H1 (cell line): ENCODE results near the gene PPP1R11.

Experiments used
- ATF3 ChIP-seq: IDR thresholded peaks from 2 replicates; pipeline ENCODE4 v1.6.1; 2011; ENCODE audit warnings: low read depth, mild to moderate bottlenecking, low read length; ENCODE audit not compliant: insufficient read depth
- CHD1 ChIP-seq: IDR thresholded peaks from 2 replicates; pipeline ENCODE4 v1.6.1; 2012; ENCODE audit warnings: low read depth, low read length, improper control_type of control experiment
- CHD2 ChIP-seq: IDR thresholded peaks from 2 replicates; pipeline ENCODE4 v1.6.1; 2012; ENCODE audit warnings: low read length, improper control_type of control experiment
- CTCF ChIP-seq, 3 experiments: IDR thresholded peaks; 1 replicate in 2 of 3; 2 replicates in 1 of 3; pipeline versions ENCODE4 v1.5.1 to v1.6.1; 2011; ENCODE audit warnings: low read length in 3 of 3, mild to moderate bottlenecking in 3 of 3, inconsistent platforms in 2 of 3, low read depth in 1 of 3, moderate library complexity in 1 of 3; ENCODE audit not compliant: insufficient read depth in 1 of 3; ENCODE audit errors: control extremely low read depth in 1 of 3
- EP300 ChIP-seq, 2 experiments: IDR thresholded peaks; 1 replicate in 1 of 2; 2 replicates in 1 of 2; pipeline ENCODE4 v1.6.1; 2011 to 2012; ENCODE audit warnings: low read depth in 2 of 2, low read length in 2 of 2, mild to moderate bottlenecking in 2 of 2, borderline replicate concordance in 1 of 2, inconsistent platforms in 1 of 2, moderate library complexity in 1 of 2
- EZH2 ChIP-seq: fragments of 200-600 bp; sonication (generic); IDR thresholded peaks from 2 replicates; pipeline ENCODE4 v1.7.1; 2012; ENCODE audit warnings: low read depth, mild to moderate bottlenecking, moderate library complexity, low read length, inconsistent platforms; ENCODE audit not compliant: severe bottlenecking
- HDAC6 ChIP-seq: IDR thresholded peaks from one replicate; pipeline ENCODE4 v1.7.1; 2012; ENCODE audit warnings: low read depth, mild to moderate bottlenecking, inconsistent platforms, low read length, moderate library complexity
- POLR2A ChIP-seq, 2 experiments: IDR thresholded peaks; 1 replicate in 1 of 2; 2 replicates in 1 of 2; pipeline ENCODE4 v1.6.1; 2011; ENCODE audit warnings: low read depth in 2 of 2, low read length in 2 of 2, mild to moderate bottlenecking in 2 of 2; ENCODE audit errors: control extremely low read depth in 1 of 2
- POLR2AphosphoS5 ChIP-seq: IDR thresholded peaks from 2 replicates; pipeline ENCODE4 v1.6.1; 2011; ENCODE audit warnings: low read depth, low read length
- TAF1 ChIP-seq: IDR thresholded peaks from 2 replicates; pipeline ENCODE4 v1.6.1; 2011; ENCODE audit warnings: mild to moderate bottlenecking, low read depth, low read length
- USF2 ChIP-seq: IDR thresholded peaks from 2 replicates; pipeline ENCODE4 v1.6.1; 2011; ENCODE audit warnings: low read length, improper control_type of control experiment
- YY1 ChIP-seq: IDR thresholded peaks from 2 replicates; pipeline ENCODE4 v1.6.1; 2011; ENCODE audit warnings: low read depth, mild to moderate bottlenecking, low read length

GRCh38 chr6:30101444-30102413, 34.7 kb downstream of the PPP1R11 start:
- TF ChIP-seq CTCF (IDR thresholded peaks at IDR 0.05; ENCODE audit: control extremely low read depth in 1 of 3, insufficient read depth in 1 of 3, low read depth in 1 of 3, low read length in 3 of 3) (peak in 1 of 3 experiments; percentile 7; a peak in 1 of 4 replicates), EZH2 (peak; percentile 34), YY1 (no peak), USF2 (no peak), HDAC6 (no peak), EP300 (IDR thresholded peaks at IDR 0.05; ENCODE audit: borderline replicate concordance in 1 of 2, low read depth in 2 of 2, low read length in 2 of 2) (no peak), POLR2AphosphoS5 (no peak), ATF3 (no peak), POLR2A (IDR thresholded peaks at IDR 0.05; ENCODE audit: control extremely low read depth in 1 of 2, low read depth in 2 of 2, low read length in 2 of 2) (peak in 1 of 2 experiments; percentile 50; a peak in 1 of 3 replicates), CHD2 (no peak), TAF1 (peak; percentile 61; the same call in 1 of the 2 replicates), CHD1 (no peak)
